HG03196 (cell line): Measurements from ENCODE around the gene RASAL1.
"Not testable (repeated sequence)": the region's sequence is repeated elsewhere in the genome, so short reads cannot be mapped to it uniquely, and the experiment has no call there.

Experiments
- ATAC-seq: cut with Tn5 transposase; IDR thresholded peaks from one replicate; pipeline ENCODE4 v1.9.1; 2021; ENCODE audit not compliant: unreplicated experiment

The RASAL1 gene

DNA sequence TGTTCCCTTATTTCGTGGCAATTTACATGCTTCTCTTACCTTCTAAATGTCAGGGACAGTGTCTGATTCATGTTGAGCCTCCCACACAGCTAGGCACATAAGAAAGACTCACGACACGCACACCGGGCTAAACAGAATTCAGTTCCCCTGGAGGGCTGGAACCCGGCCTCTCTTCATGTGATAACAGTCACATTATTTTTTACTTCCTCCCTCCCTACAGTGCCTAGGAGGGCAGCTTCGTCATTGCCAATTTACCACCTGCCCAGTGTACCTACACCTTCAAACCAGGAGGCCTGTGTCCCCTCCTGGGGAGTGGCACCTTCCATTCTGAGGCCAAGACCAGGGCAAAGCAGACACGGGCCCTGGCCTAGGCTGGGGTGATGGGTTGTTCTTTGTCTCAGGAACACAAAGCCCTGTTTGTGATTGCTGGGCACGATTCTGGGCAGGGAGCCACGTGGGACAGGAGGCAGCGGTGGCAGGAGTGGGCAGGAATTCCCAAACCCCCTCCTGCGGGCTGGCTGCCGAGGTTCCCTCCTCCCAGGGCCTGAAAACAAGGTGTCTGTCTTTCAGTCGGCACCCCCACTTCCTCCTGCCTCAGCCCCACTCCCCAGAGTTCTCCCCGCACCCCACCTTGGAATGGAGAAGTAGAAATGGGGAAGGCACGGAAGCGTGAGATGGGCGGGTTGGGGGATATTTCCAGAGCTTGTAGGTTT, 6.8 kb upstream of the RASAL1 start:
- ATAC-seq = no peak

DNA sequence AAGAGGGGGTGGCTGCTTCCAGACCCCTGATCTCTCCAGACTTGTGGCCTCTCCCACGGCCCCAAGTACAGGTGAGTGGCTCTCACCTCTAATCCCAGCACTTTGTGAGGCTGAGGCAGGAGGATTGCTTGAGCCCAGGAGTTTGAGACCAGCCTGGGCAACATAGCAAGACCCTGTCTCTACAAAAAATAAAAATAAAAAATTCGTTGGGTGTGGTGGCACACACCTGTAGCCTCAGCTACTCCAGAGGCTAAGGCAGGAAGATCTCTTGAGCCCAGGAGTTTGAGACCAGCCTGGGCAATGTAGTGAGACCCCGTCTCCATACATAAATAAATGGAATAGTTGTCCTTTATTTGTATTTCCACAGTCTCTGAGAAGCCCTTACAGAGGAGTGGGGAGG, 6.2 kb upstream of the RASAL1 start:
- ATAC-seq = not testable (repeated sequence)

DNA sequence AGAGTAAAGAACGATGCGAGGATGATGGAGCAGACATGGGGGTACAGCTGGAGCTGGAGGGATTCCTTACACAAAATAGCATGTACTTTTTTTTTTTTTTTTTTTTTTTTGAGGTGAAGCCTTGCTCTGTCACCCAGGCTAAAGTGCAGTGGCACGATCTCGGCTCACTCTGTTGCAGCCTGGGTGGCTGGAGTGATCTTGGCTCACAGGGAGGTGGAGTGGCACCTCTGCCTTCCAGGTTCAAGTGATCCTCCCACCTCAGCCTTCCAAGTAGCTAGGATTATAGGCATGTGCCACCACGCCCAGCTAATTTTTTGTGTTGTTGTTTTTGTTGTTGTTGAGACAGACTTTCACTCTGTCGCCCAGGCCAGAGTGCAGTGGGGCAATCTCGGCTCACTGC, 5.1 kb upstream of the RASAL1 start:
- no peak for ATAC-seq

DNA sequence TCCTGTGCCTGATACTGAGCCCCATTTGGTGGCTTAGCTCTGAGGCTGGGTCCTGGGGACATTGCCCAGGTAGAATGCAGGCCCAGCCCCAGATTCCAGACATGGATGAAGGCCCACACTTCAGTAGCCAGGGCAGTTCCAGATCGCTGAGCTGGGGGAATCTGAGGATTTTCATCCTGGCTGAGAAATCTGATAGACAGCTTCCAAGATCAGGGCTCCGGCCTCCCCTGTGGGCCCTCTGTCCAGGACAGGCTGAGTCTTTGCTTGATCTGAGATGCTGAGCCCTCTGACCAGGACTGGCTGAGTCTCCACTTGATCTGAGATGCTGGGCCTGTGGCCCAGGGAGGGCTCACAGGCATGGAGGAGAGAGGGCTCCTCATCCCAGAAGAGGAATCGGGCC, 3.3 kb upstream of the RASAL1 start:
- ATAC-seq = no peak

DNA sequence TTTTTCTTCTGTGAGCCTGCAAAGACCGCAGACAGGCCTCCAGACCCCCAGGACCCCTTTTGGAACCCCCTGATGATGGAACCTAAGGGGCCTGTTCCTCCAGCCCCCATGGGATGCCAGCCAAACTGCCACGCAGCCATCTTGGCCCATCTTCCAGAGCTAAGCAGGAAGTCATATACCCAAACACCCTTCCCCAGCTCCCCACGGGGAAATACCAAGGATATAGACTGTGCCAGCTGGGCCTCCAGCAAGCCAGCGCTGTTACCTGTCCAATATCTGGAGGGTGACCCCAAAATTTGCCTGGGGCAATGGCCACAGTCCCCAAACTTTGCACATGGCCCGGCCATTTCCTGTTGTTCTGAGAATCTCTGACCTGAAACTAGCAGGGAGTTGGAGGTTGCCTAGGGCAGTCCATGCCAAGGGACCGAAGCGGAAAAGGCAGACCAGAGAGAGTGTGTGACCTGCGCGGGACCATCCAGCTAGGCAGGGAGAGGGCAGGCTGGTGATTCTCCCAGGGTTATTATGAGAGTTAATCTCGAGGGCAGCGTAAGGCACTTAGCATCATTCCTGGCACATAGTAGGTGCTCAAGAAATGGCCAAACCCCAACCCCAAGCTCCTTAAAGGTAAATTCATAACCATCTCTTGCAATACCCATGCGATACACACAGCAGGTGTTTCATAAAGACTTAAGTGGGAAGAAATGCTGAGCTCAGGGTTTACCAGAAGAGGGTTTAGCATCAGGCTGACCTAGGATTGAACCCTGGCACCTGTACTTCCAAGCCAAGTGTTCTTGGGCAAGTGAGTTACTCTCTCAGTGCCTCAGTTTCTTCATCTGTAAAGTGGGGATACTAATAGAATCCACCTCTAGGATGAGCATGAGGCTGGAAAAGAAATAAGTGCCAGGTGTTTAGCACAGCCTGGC, 2.6 kb upstream of the RASAL1 start:
- ATAC-seq = no peak

DNA sequence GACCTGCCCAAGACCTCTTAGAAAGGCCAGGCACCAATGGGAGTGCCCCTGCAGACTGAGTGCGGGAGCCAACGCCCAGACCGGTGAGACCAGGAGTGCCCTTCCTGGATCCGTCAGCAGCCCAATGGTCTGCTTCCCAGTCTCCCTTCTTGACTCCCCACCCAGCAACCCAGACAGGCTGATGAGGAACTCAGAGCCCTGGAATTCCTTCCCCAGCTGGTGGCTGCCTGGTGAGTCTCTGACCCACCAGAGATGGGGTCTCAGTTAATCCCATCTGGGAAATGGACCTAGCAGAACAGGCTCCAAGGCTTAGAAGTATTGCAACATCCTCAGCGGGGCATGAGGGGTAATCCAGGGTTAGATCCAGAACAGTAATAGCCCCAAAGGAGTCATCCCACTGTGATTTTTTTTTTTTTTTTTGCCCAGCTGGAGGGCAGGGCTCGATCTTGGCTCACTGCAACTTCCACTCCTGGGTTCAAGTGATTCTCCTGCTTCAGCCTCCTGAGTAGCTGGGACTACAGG, 1.5 kb upstream of the RASAL1 start:
- no peak for ATAC-seq

DNA sequence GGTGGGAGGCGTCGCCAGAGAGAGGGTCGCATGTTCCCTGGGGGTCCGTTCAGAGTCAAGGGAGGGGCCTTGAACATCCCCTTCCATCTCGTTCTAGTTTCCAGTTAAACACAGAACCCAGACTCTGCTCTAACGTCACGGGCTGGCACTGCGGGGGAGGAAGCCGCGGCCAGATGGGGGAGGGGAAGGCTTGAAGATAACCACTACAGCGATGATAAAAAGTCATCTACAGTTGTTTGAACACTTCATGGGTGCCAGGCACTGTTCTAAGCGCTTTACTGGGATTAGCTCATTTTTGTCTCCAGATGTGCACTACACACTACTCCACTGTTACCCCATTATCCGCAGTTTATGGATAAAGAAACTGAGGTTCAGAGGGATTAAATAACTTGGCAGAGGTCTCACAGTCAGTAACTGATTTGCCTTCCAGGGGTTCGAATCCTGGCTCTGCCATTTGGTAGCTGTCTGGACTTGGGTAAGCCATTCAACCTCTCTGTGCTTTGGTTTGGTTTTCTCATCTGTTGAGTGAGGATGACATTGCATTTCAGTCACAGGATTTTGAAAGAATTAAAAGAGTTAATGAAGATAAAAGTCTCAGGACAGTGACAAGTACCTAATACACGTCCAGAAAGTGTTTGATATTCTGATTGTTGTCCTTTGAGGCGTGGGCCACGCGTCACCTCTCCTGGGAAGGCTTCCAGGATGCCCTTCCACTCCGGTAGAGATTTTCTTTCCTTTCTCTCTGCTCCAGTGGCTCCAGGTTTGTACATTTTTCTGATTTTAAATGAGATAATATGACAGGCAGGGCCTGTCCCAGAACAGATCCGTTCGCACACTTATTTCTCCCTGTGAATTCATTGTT, 798 bp upstream of the RASAL1 start:
- no peak for ATAC-seq

DNA sequence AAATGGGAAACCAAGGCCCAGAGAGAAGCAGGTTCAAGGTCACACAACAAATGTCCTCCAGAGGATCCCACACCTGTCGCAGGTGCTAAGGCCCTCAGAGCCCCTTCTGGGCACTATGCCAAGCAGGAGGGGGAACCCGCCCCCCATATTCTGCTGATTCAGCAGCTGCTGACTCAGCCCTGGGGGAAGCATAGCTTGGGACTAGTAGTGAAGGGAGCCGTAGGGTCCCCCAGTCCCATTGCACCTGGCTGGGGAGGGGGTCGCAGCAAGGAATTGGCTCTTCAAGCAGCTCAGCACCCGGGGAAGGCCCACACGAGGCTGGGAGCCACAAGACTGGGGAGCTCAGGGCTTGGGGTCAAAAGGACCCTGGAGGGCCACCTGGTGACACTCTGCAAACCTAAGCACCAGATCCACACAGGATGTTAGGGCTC, 1.0 kb downstream of the RASAL1 start:
- no peak for ATAC-seq

DNA sequence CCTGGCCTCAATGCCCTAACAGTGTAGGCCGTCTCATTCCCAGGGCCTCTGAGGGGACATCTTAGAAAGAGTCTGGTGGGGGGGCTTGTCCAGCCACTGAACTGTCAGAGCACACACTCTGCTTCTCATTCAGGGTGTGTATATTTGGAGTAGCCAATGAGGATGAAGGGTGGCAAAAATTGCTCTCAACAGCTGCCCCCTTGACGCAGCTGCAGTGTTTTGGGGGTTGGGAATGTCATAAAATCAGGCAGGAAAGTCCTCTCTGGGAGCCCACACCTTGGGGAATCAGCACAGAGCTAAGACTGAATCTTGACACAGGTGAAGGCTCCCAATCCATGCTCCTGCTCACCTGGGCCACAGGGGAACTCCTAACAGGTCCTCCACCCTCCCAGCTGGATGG, 1.5 kb downstream of the RASAL1 start:
- ATAC-seq = no peak

DNA sequence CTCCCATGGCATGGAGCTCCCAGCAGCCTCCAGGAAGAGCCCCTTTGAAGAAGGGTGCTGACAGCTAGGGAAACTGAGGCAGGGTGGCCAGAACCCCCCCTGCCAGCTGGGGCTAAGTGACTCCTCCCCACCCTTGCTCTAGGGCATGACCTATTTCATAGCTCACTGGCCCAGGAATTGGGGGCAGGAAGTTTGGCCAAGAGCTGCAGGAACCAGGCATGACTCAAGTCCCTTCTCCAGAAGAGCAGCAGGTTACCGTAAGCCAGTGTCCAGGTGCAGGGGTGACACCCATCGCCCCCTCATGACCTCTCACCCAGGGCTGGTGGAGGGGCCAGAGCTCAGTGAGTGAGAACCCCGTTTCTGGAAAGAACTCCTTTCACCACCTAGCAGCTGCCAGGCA, 1.9 kb downstream of the RASAL1 start:
- no peak for ATAC-seq

DNA sequence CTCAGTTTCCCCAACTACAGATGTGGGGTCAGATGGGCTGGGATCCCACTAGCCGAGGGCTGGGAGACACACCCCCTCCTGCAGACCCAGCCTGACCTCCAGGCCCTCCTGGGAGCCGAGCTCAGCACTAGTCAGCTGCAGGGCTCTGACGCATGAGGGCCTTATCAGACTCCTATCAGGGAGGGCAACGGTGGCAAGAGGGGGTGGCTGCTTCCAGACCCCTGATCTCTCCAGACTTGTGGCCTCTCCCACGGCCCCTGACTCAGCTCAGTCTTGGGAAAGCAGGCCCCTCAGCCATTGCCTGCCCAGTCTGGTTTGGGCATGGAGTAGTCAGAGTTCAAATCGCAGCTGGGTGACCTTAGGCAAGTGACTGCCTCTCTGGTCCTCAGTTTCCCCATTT, 2.5 kb downstream of the RASAL1 start:
- no peak for ATAC-seq

DNA sequence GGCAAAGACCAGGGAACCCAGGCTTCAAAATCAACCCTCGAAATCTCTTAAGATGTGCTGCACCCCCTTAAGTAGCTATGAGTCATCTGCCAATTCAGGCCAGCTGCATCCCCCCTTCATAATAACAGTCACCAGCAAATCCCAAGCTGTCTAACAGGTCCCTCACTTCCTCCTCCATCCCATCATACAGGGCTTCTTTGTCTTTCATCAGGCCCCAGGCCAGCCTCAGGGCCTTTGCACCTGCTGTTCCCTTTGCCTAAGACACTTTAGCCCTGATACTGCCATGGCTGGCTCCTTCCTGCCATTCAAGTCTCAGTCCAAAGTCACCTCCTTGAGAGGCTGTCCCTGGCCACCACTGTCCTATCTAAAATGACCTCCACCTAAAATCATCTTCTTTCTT, 4.0 kb downstream of the RASAL1 start:
- ATAC-seq = no peak

DNA sequence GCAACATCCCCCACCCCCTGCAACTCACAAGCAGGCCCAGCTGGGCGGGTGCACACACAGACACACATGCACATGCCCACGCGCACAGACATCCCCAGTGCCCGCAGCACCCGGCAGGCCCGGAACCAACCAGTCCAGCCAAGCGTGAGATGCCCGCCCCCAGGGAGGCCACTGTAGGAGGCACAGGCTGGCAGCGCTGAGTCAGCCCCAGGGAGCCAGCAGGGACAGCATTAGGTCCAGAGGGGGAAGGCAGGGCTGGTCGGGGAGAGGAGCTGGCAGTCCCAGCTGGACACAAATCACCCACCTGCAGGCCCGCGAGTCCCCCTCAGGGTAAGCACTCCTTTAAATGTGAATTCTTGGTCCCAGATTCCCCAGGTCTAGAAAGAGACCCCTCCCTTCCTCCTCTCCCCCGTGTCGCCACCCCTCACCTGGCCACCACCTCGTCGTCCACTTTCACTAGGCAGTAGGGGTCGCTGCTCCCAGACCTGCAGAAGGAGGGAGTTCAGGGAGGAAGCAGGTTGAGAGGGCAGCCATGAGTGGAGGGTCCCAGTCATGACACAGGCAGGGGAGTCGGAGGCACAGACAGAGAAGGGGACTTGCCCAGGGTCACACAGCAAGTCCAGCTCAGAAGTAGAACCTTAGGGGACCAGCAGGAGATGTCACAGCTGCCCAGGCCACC, 5.0 kb downstream of the RASAL1 start:
- no peak for ATAC-seq

DNA sequence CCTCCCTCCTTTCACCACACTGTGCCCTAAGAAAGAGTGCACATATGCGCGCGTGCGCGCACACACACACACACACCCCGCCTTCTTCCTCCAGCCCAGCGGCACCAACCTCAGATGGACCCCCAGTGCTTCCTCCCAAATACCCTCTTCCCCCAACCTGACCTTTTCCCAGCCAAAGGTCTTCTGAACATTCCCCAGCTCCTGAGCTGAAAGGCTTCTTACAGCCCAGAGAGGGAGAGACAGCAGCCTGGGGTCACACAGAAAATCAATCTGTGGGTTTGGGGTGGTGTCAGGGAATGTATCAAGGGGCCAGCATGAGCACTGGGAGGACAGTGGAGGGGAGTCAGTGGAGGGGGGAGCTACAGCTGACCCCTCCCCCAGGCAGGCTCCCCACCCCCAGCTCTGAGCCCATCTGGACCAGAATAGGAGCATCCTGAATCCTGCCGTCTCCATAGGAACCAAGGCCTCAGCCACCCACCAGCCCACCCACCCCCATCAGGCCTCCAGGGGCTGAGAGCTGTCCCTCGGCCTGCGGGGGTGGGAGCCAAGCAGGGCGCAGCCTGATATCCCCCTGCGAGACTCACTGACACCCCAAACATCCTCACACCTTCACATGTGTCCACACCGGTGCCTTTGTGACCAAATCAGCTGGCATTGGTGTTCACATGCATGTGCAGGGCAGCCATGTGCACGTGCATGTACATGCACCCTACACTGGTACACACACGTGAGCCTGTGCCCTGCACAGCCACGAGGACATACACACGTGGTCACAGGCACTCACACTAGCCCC, 5.7 kb downstream of the RASAL1 start:
- ATAC-seq = no peak

DNA sequence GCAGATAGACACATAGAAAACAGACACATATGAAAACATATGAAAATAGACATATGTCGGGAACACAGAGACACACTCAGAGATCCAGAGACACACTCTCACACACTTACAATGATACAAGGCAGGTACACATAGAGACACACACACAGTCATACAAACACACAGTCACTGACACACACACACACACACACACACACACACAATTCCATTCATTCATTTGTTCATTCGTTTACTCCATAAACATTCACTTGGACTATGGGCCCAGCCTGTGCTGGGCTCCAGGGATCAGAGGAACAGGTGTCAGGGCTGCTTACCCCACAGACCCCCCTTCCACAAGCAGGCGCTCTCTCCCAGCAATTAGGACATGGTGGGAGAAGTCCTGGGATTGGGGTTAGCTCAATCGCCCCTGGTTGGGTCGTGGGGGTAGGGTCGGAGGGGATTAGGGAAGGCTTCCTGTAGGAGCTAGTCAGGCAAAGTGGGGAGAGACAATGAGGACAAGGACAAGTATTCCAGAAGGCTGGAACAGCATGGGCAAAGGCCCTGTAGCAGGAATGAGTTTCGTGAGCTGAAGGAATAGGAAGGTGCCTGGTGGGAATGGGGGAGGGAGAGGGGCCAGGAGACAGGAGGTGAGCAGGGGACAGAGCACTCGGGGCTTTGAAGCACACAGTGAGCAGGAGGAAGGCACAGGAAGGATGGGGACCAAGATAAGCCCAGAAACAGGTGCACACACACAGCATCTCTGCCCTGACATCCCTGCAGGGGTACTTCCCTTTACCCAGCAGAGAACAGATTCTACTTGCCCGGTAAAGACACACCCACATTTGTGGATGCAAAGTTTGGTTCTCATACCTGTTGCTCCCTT, 6.5 kb downstream of the RASAL1 start:
- ATAC-seq = no peak

DNA sequence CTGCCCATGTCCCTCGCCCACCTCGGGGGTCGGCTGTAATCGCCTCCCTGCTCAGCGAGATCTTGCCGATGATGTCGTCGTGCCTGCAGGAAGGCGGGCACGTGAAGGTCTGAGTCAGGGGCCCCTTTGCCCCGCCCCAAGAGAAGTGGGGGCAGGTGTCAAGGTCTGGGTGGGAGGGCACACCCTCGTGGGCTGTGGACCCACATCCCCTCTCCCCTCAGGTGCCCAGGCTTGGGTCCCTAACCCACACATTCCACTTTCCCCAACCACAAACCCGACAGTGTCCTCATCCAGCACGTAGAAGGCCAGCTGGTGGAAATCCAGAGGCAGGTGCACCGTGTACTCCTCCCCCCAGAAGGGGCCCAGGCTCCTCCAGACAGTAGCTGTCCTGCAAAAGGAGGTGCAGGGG, 7.8 kb downstream of the RASAL1 start:
- ATAC-seq = no peak

DNA sequence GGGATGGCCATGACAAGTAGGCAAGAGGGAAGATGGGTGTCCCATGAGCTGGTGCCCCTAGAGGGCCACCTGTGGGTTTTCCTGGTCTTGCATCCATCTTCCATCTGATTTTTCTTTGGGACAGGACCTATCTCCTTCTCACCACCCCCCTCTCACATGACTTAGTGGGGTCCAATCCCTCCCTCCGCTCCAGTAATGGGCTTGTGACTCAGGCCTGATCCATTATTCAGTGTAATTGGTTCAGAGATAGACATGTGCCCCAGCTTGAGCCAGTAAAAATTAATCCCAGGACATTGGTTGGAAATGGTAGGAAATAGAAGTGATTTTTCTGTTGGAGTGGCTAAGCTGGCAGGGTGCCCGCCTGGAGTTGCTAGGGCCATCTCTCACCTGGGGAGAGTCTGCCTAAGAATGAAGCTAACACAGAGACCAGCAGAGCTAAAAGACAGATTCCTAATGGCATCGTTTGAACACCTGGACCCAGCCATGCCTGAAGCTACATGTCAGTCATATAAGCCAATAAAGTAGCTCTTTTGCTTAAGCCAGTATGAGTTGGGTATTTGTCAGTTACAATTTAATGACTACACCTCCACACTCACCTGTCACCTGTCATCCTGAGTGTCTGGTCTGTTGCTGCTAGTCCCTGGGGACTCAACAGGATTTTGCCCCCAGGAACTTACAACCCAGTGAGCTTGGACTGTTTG, 14.7 kb downstream of the RASAL1 start:
- ATAC-seq = no peak

DNA sequence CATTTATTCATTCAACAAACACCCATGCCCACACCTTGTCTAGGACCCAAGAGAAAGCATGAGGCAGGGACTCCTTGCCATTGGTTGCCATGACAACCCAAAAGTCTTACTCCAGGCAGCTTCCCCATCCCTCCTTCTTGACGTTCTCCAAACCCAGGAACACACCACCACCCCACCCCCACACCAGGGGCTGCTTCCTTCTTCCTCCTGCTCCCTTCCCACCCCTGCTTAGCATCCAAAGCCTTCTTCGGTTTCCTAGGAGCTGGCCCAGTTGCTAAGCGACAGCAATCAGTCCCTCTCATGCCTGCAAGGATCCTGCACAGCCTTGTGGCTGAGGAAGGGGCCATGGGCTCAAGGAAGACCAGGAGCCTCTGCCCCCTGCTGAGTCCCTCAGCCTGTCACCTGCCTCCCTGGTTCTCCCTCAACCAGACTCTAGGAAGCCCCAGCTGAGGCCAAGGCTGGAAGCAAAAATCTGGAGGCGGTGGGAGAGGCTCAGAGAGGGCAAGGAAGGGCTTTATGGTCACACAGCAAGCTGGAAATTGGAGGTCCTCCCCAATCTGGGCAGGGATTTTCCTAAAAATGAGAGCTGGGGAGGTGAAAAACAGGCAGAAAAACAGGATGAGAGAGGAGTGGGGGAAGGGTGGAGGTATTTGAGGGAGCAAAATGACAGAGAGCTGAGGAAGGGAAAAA, 15.4 kb downstream of the RASAL1 start:
- ATAC-seq = no peak
